IMR-90 (cell line): ENCODE measurements around the gene KANSL1L. TPM values are rescaled to one million over a fixed set of nuclear protein-coding genes. Genes with fewer than 3 reads are reported as not detected.

Experiments
- ATAC-seq: fragments of 200-7000 bp; cut with Tn5 transposase; 2 replicates; pipeline ENCODE4 v1.9.1; 2020; ENCODE audit warnings: low read depth, mild to moderate bottlenecking, moderate library complexity
- BruUV-seq: library from RNA; stranded (reverse); fragments of 400-500 nt; replicated peaks from 2 replicates; lab custom pipeline; 2021; lab: Mats Ljungman, UMichigan
- CTCF ChIA-PET: fragments of 300-600 bp; formaldehyde crosslinking; extraction: SDS; loops from one replicate; lab custom pipeline; 2021; ENCODE audit warnings: antibody characterized with exemption; lab: Yijun Ruan, JAX
- POLR2A ChIA-PET: fragments of 300-600 bp; sonication (Branson Sonifier 250); formaldehyde crosslinking; loops from one replicate; lab custom pipeline; 2022; ENCODE audit warnings: antibody characterized with exemption; ENCODE audit not compliant: unreplicated experiment; lab: Charles Lee
- DNase-seq: peaks from one replicate; pipeline ENCODE4 v3.0.0; 2013
- H2AFZ ChIP-seq: replicated peaks from 2 replicates; pipeline ENCODE3; 2013; ENCODE audit warnings: low read length, mild to moderate bottlenecking; ENCODE audit not compliant: poor library complexity
- H2AK5ac ChIP-seq: 2 replicates; pipeline ENCODE4 v1.6.1; 2013; ENCODE audit warnings: low read depth, low read length, inconsistent platforms
- H2AK9ac ChIP-seq: replicated peaks from 2 replicates; pipeline ENCODE3; 2013; ENCODE audit warnings: mild to moderate bottlenecking, low read depth, low read length, moderate library complexity; ENCODE audit not compliant: poor library complexity
- H2BK120ac ChIP-seq: 2 replicates; pipeline ENCODE4 v1.6.1; 2013; ENCODE audit warnings: low read depth, low read length, inconsistent platforms
- H2BK15ac ChIP-seq: 3 replicates; pipeline ENCODE4 v1.6.1; 2013; ENCODE audit warnings: low read depth, low read length, inconsistent platforms
- H2BK20ac ChIP-seq: 2 replicates; pipeline ENCODE4 v1.6.1; 2013; ENCODE audit warnings: low read depth, mild to moderate bottlenecking, inconsistent platforms, low read length, moderate library complexity
- H2BK5ac ChIP-seq: 2 replicates; pipeline ENCODE4 v1.6.1; 2013; ENCODE audit warnings: mild to moderate bottlenecking, low read depth, low read length, inconsistent platforms; ENCODE audit not compliant: poor library complexity, severe bottlenecking
- H3K14ac ChIP-seq: replicated peaks from 2 replicates; pipeline ENCODE4 v1.6.1; 2013; ENCODE audit warnings: low read depth, low read length, inconsistent platforms
- H3K18ac ChIP-seq: 2 replicates; pipeline ENCODE4 v1.6.1; 2013; ENCODE audit warnings: low read depth, low read length, control low read depth
- H3K23ac ChIP-seq: 2 replicates; pipeline ENCODE4 v1.6.1; 2013; ENCODE audit warnings: low read depth, low read length, inconsistent platforms
- H3K27ac ChIP-seq: 2 replicates; pipeline ENCODE4 v1.5.1; 2013; ENCODE audit warnings: mild to moderate bottlenecking, control low read depth, low read length; ENCODE audit not compliant: insufficient read depth
- H3K27me3 ChIP-seq: 2 replicates; pipeline ENCODE4 v1.6.1; 2013; ENCODE audit warnings: low read length; ENCODE audit not compliant: control insufficient read depth, insufficient read depth
- H3K36me3 ChIP-seq: 2 replicates; pipeline ENCODE4 v1.6.1; 2013; ENCODE audit warnings: low read length, mixed read lengths; ENCODE audit not compliant: control insufficient read depth, insufficient read depth
- H3K4ac ChIP-seq: 2 replicates; pipeline ENCODE4 v1.6.1; 2013; ENCODE audit warnings: low read depth, low read length, inconsistent platforms
- H3K4me1 ChIP-seq: 2 replicates; pipeline ENCODE4 v1.6.1; 2013; ENCODE audit warnings: low read length, mixed read lengths; ENCODE audit not compliant: control insufficient read depth, insufficient read depth
- H3K4me2 ChIP-seq: 2 replicates; pipeline ENCODE4 v1.6.1; 2013; ENCODE audit warnings: low read depth, mild to moderate bottlenecking, control low read depth, low read length, moderate library complexity
- H3K4me3 ChIP-seq: 2 replicates; pipeline ENCODE4 v1.5.1; 2013; ENCODE audit warnings: low read depth, mild to moderate bottlenecking, control low read depth, low read length, moderate library complexity; ENCODE audit not compliant: insufficient read depth
- H3K56ac ChIP-seq: 2 replicates; pipeline ENCODE4 v1.6.1; 2013; ENCODE audit warnings: low read length, inconsistent platforms; ENCODE audit not compliant: insufficient read depth; ENCODE audit errors: extremely low read depth
- H3K79me1 ChIP-seq, 2 experiments: 2 replicates each; pipeline ENCODE4 v1.6.1; 2013; ENCODE audit warnings: low read length in 2 of 2, inconsistent platforms in 1 of 2, low read depth in 1 of 2
- H3K9ac ChIP-seq: 2 replicates; pipeline ENCODE4 v1.6.1; 2013; ENCODE audit warnings: low read depth, low read length, control low read depth
- H3K9me1 ChIP-seq: 2 replicates; pipeline ENCODE4 v1.6.1; 2013; ENCODE audit warnings: low read length, inconsistent platforms; ENCODE audit not compliant: insufficient read depth
- H3K9me3 ChIP-seq: 2 replicates; pipeline ENCODE4 v1.6.1; 2013; ENCODE audit warnings: low read length; ENCODE audit not compliant: control insufficient read depth, insufficient read depth
- H4K20me1 ChIP-seq: 2 replicates; pipeline ENCODE4 v1.6.1; 2013; ENCODE audit warnings: low read length, inconsistent platforms; ENCODE audit not compliant: insufficient read depth
- H4K5ac ChIP-seq: 2 replicates; pipeline ENCODE4 v1.6.1; 2013; ENCODE audit warnings: mild to moderate bottlenecking, low read depth, low read length, control low read depth
- H4K8ac ChIP-seq, 2 experiments: 2 replicates each; pipeline ENCODE4 v1.6.1; 2013; ENCODE audit warnings: low read depth in 2 of 2, low read length in 2 of 2, control low read depth in 1 of 2, inconsistent platforms in 1 of 2
- H4K91ac ChIP-seq: 2 replicates; pipeline ENCODE4 v1.6.1; 2013; ENCODE audit warnings: low read depth, low read length, inconsistent platforms; ENCODE audit not compliant: insufficient read depth
- BHLHE40 ChIP-seq: fragments of 150-350 bp; IDR thresholded peaks from 2 replicates; pipeline ENCODE4 v1.6.1; 2016; ENCODE audit warnings: mild to moderate bottlenecking, low read depth, low read length
- CEBPB ChIP-seq: IDR thresholded peaks from 2 replicates; pipeline ENCODE4 v1.6.1; 2012; ENCODE audit warnings: low read depth, low read length, improper control_type of control experiment
- CHD1 ChIP-seq: IDR thresholded peaks from 2 replicates; pipeline ENCODE4 v1.6.1; 2012; ENCODE audit warnings: low read depth, low read length, improper control_type of control experiment
- ELK1 ChIP-seq: fragments of 150-350 bp; IDR thresholded peaks from 2 replicates; pipeline ENCODE4 v1.6.1; 2016; ENCODE audit warnings: low read depth, mild to moderate bottlenecking, low read length, moderate library complexity, borderline replicate concordance
- FOS ChIP-seq: fragments of 150-350 bp; IDR thresholded peaks from 2 replicates; pipeline ENCODE4 v1.6.1; 2016; ENCODE audit warnings: low read depth, low read length
- MAFK ChIP-seq: IDR thresholded peaks from 2 replicates; pipeline ENCODE4 v1.6.1; 2012; ENCODE audit warnings: low read depth, low read length, improper control_type of control experiment
- MAZ ChIP-seq: IDR thresholded peaks from 2 replicates; pipeline ENCODE4 v1.6.1; 2012; ENCODE audit warnings: low read depth, mild to moderate bottlenecking, low read length, improper control_type of control experiment, moderate library complexity, borderline replicate concordance
- POLR2A ChIP-seq: IDR thresholded peaks from 2 replicates; pipeline ENCODE4 v1.6.1; 2012; ENCODE audit warnings: mild to moderate bottlenecking, low read depth, low read length
- RFX5 ChIP-seq: IDR thresholded peaks from 2 replicates; pipeline ENCODE4 v1.8.0; 2012; ENCODE audit warnings: low read depth, mild to moderate bottlenecking, low read length, moderate library complexity
- SMC3 ChIP-seq: fragments of 150-350 bp; IDR thresholded peaks from 2 replicates; pipeline ENCODE4 v1.6.1; 2016; ENCODE audit warnings: low read depth, mild to moderate bottlenecking, antibody characterized with exemption, low read length, moderate library complexity
- USF2 ChIP-seq: fragments of 150-350 bp; IDR thresholded peaks from 2 replicates; pipeline ENCODE4 v1.6.1; 2017; ENCODE audit warnings: mild to moderate bottlenecking, antibody characterized with exemption, low read length, low read depth
- WGBS, 2 experiments: methylation state at CpG; one replicate each; pipeline versions ENCODE4 v1.1.5 to v1.1.7; 2013; ENCODE audit warnings: missing lambda C conversion rate in 2 of 2; ENCODE audit not compliant: insufficient read length in 1 of 2; ENCODE audit errors: extremely low coverage in 2 of 2; 5-methylcytosine and 5-hydroxymethylcytosine counted together
- dilution Hi-C: fragments of 300-500 bp; cut with HindIII; formaldehyde crosslinking; loops from one replicate; pipeline ENCODE4 v1.14.3; 2018; ENCODE audit warnings: low sequenced_read_pairs; ENCODE audit not compliant: unreplicated experiment
- in situ Hi-C: fragments of 300-500 bp; cut with MboI; formaldehyde crosslinking; loops from 3 replicates; pipeline ENCODE4 v1.14.3; 2019; ENCODE audit warnings: low sequenced_read_pairs, inconsistent platforms, mixed read lengths
- intact Hi-C: fragments of 100-400 bp; cut with micrococcal nuclease; formaldehyde crosslinking; loops from 2 replicates; pipeline ENCODE4 v1.10.0; 2022
- polyA plus RNA-seq, 3 experiments: library from polyadenylated mRNA; depleted of rRNA; stranded (reverse); fragments of >200 nt; gene quantifications; 2 replicates each; pipeline ENCODE4 v1.2.3, GENCODE V29; 2012; ENCODE audit warnings: low replicate concordance in 1 of 3
- total RNA-seq: library from RNA; depleted of rRNA; stranded (reverse); fragments of >200 nt; gene quantifications from 2 replicates; pipeline ENCODE4 v1.2.3, GENCODE V29; 2012
- TF ChIP-seq, protein P1 (sequence below): conservative IDR thresholded peaks from 2 replicates; pipeline ENCODE4 v1.5.1; 2012; ENCODE audit warnings: mild to moderate bottlenecking, low read depth, low read length, improper control_type of control experiment

The KANSL1L gene
- total and polyA plus RNA-seq, 2 of the 4 experiments (the other 2 are of a cell fraction): 3.1 to 7.2 TPM

DNA sequence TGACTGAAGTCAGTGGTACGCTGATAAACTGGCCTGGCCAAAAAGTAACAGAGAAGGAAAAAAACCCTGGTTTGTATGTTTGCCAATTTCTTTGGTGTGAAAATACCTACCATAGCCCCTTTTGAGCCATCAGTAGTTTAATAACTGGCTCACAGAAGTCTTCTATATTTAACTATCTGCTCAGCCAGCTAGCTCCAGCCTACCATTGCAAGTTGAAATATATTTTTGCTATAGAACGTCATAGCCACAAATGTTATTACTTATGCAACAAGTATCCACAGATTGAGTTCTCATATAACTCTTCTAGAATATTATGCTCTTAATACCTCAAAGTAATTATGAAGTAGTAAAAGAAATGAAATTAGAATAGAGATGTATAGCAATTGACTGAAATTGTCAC is 143.6 kb downstream of the KANSL1L start:
- ATAC-seq: no peak
- DNase-seq: no peak
- no peak overlapping the region for H2AK9ac ChIP-seq
- H3K27ac ChIP-seq: no peak overlapping the region
- H4K20me1 ChIP-seq: no peaks in the 10 kb centered on the region
- no peaks in the 10 kb centered on the region for H3K27me3 ChIP-seq
- ChIA-PET CTCF (interaction anchor here (0.5 kb wide), 1 partner anchor 471 kb away, joined by 4 read pairs; no protein-coding TSS in a partner anchor), POLR2A (no interaction called here)
- intact Hi-C loops (no loop called here), in situ Hi-C loops (no loop called here), dilution Hi-C loops (no loop called here)
- H3K56ac ChIP-seq: no peak overlapping the region
- no peak overlapping the region for H3K4me2 ChIP-seq
- no peak overlapping the region for H3K4me3 ChIP-seq
- peaks cover 4% of the 10 kb centered on the region; the same call in 1 of the 2 replicates for H3K36me3 ChIP-seq
- H3K79me1 ChIP-seq: no peaks in the 10 kb centered on the region
- H4K5ac ChIP-seq: no peak overlapping the region
- no peaks in the 10 kb centered on the region for H3K9me1 ChIP-seq
- no peak overlapping the region for H3K14ac ChIP-seq
- no peaks in the 10 kb centered on the region for H3K4me1 ChIP-seq
- no peak overlapping the region for H2BK15ac ChIP-seq
- no peak overlapping the region for H4K91ac ChIP-seq
- no TSS peak for BruUV-seq
- no peak overlapping the region for H2BK120ac ChIP-seq
- H3K9me3 ChIP-seq: no peaks in the 10 kb centered on the region
- H2BK5ac ChIP-seq: no peak overlapping the region
- no peak overlapping the region for H3K23ac ChIP-seq
- WGBS, 2 experiments: no CpG with 5 or more reads among the region's 2 CpGs
- H3K4ac ChIP-seq: no peak overlapping the region
- TF ChIP-seq CHD1: no peak
- TF ChIP-seq MAFK: no peak
- no peak for TF ChIP-seq CEBPB
- TF ChIP-seq, protein P1, sequence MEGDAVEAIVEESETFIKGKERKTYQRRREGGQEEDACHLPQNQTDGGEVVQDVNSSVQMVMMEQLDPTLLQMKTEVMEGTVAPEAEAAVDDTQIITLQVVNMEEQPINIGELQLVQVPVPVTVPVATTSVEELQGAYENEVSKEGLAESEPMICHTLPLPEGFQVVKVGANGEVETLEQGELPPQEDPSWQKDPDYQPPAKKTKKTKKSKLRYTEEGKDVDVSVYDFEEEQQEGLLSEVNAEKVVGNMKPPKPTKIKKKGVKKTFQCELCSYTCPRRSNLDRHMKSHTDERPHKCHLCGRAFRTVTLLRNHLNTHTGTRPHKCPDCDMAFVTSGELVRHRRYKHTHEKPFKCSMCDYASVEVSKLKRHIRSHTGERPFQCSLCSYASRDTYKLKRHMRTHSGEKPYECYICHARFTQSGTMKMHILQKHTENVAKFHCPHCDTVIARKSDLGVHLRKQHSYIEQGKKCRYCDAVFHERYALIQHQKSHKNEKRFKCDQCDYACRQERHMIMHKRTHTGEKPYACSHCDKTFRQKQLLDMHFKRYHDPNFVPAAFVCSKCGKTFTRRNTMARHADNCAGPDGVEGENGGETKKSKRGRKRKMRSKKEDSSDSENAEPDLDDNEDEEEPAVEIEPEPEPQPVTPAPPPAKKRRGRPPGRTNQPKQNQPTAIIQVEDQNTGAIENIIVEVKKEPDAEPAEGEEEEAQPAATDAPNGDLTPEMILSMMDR: no peak
- TF ChIP-seq FOS: no peak
- no peak for TF ChIP-seq MAZ
- TF ChIP-seq ELK1: no peak
- no peak for TF ChIP-seq BHLHE40
- TF ChIP-seq USF2: no peak
- no peak for TF ChIP-seq SMC3
- TF ChIP-seq RFX5: no peak
- no peak for TF ChIP-seq POLR2A
- H2AFZ ChIP-seq: no peak overlapping the region
- no peak overlapping the region for H3K9ac ChIP-seq
- no peak overlapping the region for H3K18ac ChIP-seq
- no peak overlapping the region for H2AK5ac ChIP-seq
- no peak overlapping the region for H2BK20ac ChIP-seq
- H4K8ac ChIP-seq: no peak overlapping the region
